COR-L47 (cell line): ENCODE data around the gene ST8SIA1.

ENCODE experiments used
- DNase-seq: peaks from one replicate; lab custom pipeline; 2025; lab: John Stamatoyannopoulos, UW

ST8SIA1 gene

DNA sequence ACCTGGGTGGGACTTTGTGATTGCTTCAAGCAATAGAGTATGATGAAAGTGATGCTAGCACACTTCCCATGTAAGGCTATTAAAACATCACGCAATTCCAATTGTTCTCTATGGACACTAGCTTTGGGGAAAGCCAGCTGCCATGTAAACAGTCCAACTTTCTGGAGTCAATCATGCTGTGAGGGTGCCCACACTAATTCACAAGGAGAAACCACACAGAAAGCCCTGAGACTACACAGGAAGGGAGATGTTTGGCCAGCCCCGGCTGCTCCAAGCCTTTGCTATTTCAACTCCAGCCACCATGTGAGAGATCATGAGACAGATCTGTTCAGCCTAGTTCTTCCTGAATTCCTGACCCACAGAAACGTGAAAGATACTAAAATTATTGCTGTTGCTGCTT, 96.3 kb downstream of the ST8SIA1 start:
- DNase-seq, result no peak

DNA sequence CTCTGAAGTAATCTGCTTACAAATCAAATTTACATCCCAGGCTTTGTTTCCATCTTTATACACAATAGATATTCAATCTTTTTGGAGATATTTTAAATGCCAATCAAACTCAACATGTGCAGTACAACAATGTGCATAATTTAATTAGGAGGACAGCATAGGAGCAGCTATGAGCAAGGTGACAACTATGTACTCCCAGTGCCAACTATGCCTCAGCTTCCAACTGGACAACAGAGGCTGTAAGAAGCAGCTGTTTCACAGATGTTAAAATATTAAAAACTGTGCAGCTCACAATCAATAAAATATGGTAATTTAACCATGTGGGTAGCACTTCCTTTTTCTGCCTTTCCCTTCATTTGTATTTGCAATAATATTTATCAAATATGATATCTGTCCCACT, 99.9 kb downstream of the ST8SIA1 start:
- DNase-seq, result no peak

DNA sequence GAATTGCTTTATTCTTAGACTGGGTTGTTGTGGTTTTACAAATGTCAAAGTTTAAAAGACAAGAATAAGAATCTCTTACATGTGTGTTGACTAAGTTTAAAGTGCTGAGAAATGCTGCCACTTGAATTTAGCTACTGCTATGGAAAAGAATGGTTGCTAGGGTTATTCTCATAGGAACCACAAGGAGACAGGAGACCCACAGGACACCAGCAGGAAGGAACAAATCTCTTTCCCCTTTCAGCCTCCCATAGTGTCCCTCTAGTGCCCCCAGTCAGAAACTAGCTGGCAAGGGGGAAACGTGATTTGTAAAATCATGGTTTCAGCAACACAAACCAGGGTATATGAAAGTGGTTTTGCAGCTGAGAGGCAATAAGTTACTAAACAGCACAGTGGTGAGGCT, 102.7 kb downstream of the ST8SIA1 start:
- no peak for DNase-seq

DNA sequence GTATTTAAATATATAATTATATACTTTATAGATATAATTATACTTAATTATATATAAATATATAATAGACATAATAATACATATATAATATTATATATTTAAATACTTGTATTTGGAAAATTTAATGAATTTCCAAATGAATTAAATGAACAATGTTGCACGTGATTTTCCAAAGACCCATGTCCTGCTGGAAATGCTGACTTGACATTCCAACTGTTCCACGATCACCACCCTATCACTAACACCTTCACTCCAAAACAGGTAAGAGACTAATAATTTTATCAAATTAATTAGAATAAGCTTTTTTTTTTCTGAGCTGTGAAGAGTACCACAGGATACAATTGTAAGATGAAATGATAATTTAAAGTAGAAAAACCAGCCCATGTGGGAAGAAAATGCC, 103.4 kb downstream of the ST8SIA1 start:
- no peak for DNase-seq

DNA sequence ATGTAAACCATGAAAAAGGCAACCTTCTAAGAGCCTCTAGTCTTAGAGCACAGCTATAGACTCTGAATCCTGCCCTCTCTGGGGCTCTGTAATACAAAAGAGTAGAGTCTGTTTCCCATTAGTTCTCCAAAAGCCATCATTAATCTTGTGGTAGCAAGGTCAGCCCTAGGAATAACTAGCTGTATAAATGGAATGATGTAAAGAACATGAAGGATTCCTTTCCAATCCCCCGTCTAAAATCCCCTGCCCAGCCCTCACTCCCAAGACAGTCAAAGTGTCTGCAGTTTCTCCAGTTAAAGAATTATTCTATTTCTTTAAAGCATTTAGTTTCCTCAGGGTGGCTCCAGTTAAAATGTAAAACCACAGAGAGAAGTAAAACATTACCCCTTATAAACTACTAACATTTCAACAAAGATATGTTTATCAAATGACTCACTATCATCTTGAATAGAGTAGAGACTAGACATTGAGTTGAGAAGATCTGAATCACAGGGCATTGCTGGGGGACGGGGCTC, 104.2 kb downstream of the ST8SIA1 start:
- DNase-seq, result no peak

DNA sequence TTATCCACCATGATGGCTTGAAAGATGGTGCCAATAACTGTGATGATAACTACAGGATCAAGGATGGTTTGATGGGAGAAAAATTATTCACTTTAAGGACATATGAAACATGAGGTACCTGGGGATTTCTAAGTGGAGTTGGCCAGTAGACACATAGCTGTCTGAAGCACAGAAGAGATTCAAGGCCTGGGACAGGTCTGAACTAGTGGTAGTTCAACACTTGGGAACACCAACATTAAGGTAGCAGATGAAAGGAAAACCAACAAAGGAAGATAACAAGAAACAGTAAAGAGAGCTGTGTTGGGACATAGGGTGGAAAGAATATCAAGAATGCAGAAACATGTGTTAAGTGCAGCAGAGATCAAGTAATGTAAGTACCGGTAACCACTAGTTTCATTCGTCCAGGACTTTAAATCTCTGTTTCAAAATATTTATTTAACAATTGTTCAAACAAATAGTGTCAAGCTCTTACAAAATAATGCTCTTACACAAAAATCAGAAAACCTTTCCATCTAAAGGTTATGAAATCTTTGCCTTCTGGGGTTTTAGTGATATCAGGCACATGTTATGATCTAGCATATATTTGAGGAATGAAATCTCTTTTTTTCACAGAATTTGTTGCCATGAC, 104.7 kb downstream of the ST8SIA1 start:
- DNase-seq, result no peak

DNA sequence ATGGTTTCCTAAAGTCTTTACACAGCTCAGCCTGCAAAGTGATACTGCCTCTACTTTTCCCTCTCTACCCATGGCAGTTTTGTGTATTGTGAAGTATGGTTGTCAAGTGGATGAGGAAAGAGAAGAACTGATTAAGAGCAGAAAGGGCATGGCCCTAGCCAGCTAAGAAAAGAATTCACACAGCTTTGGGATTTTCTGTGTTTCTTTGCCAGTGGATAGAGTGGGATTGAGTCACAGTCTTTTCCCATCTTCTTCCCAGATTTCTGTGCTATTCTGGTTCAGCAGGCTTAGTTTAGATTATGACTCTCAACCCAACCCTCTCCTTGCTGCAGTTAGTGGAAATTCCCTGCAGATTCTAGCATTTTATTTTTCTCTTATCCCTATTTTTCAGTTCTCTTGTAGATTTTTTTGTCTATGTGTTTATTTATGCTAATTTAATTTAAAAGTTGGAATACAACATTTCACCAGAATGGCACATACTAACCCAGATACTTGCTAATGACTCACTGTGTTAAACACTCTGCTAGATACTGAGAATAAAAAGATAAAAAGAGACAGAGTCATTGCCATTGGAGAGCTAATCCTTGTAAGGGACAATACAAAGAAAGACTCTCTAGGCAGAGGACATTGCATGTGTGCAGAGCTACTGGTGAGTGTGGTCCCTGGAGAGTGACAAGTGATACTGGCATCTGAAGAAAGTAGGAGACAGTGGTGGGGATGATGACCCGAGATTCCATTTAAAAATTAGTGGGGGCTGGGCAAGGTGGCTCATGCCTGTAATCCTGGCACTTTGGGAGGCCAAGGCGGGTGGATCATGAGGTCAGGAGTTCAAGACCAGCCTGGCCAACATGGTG, 106.3 kb downstream of the ST8SIA1 start:
- no peak for DNase-seq

DNA sequence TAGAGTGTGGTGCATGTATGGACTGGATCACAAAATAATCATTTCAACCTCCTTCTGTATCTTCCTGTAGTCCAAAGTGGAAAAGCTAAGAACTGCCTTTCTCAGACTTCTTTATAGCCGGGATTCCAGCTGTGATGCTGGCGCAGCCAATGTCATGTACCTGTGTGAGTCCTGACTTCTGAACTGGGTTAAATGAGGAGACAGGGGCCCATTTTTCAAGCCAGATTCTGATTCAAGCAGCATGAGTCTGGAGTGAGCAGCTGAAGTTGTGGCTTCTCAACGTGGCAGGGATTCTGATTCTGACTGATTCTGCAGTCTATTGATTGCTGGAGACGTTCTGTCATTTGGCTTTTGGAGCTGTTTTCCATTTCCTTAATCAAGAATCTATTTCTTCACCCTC, 111.2 kb downstream of the ST8SIA1 start:
- DNase-seq, result no peak

DNA sequence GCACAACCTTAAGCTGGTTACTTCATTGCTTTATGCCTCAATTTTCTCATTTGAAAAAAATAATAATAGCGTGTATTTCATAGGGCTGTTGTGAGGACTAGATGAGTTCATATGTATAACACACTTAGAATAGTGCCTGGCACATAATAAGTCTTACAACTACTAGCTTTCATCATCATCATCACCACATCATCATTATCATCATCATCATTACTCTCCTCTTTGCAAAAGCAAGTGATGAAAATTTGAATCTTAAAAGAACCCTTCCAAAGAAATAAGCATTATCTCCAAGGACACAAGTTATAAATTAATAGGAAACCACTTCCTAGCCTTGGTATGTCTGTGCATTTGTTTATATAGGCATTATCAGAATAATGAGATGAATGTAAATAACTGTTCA, 117.0 kb downstream of the ST8SIA1 start:
- DNase-seq, result no peak

DNA sequence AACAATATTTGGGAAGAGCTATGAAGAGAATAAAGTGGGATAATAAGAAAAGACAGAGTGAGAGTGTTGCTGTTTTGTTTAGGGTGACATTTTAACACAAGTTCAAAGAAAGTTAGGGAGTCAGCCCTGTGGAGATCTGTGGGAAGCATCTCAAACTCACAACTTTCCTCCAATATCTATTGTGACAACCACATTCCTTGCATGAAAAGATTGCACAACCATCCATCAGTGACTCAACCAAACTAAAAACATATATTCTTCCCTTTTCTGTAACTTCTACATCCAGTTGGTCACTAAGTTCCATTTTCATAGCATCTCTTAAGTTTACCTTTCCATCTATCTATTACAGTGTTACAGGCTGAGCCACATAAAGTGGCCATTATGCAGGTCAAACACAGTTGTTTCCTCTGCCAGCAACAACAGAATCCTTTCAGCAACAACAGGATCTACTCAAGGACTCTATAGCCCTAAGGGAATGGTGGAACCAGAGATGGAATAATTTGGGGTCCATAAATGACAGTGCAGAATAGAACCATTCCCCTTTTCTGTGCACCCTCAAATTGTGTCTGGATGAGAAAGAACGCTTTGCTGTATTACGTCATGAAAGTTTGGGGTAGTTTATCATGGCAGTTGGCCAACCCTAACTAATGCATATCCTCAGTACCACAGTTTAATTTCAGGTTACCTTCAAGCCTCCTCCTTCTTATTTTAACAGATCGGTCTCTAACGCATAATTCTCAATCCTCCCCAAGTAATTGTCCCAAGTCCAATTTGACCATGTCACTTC, 118.8 kb downstream of the ST8SIA1 start:
- DNase-seq, result no peak

DNA sequence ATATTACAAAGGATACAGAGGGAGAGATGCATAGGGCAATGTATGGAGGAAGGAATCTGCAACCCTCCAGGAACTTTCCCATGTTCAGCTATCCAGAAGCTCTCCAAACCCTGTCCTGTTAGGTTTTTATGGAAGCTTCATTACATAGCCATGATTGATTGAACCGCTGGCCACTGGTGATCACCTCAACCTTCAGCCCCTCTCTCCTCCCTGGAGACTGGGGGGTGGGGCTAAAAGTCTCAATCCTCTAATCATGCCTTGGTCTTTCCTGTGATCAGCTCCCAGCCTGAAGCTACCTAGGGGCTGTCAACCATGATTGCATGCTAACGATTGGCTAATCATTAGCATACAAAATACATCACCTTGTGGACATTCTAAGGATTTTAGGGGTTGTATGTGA, 123.4 kb downstream of the ST8SIA1 start:
- DNase-seq, result no peak

DNA sequence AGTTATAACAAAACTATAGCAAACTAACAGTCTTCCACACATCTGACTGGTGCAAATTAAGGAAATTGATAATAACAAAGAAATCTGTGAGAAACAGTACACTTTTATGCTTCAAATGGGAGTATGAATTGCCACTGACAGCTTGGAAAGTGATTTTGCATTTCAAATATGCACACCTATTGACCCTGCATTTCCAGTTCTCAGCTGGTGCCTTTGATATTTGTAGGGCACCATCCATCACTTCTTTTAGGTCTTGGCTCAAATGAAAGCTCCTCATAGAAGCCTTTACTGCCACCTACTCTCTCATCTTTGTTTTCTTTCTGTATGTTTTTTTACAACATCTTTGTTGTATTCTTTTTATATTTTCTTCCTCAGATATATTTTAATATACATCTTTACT, 125.1 kb downstream of the ST8SIA1 start:
- no peak for DNase-seq

DNA sequence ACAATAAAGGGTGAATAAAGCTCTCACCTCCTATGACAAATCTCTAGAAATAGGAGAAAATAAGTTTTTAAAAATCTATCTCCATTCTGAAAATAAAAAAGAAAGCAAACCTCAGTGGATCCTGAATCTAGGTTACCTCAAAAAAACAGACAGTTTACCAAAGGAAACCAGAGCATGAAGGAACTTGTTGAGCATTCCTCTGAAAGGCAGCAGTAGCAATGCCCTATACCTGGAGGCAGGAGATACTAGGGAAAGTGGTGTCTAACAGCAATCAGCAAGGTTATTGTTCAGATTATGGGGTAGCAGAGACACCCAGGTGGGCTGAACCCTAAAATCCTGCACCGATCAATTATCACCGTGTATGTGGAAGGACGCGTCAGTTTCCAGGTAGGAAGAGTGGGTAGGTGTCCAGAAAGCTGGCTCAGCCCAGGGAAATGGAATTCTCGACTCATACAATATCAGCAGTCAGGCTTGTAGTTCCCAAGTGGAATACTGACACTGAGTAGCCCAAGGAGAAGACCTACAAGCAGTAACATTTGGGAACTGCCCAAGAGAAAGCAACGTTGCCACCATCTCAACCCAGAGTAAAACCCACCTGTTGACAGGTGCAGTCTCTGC, 128.3 kb downstream of the ST8SIA1 start:
- DNase-seq, result no peak

DNA sequence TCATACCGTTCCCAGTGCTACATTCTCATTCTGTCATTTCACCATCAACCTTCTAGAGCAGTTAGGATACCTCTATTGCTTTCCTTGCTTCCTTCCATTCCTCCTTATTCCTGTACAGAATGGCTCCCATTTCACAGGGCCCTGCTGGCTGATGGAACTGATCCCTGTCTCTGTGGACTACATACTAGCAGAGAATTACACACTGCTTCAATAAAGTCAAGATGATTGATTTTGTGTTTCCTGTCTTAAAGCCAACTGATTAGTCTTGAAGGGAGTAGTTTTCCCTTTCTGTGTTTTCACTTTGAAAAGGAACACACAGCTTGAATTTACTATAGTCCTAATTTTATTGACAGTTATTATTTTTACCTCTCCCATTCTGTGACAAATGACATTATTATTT, 130.1 kb downstream of the ST8SIA1 start:
- no peak for DNase-seq

DNA sequence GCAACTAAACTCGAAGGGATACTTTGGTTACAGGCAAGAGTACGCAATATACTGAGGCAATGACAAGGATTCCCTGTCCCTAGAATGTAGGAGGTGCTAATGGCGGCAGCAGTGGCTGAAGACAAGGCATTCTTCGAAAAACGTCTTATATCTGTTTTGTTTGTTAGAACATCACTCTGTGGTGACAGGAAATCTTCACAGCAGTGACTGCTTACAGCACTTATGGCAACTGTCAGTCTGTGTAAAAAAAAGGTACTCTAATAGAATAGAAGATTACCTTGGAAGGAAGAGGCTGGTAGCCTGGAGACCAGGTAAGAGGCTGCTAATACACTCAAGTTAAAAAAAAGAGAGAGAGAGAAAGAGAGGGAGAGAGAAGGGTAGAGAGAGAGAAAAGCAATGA, 131.7 kb downstream of the ST8SIA1 start:
- no peak for DNase-seq

DNA sequence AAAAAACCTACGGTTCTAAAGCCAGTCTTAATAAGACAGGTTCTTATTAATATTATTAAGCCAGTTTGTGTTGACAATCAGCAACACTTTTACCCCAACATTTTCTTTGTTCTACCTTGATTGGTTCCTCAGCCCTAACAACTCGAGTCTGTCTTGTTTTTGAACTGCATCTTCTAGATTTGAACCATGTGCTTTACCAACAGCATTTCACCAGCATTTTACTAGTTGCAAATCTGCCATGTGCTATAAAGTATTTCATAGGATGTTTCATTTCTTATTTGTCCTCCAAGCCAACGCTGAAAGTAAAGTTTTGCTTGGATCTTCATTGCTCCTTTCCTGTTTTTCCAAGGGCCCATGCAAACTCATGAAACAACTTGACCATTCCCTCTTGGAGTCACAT, 133.4 kb downstream of the ST8SIA1 start:
- DNase-seq, result no peak

DNA sequence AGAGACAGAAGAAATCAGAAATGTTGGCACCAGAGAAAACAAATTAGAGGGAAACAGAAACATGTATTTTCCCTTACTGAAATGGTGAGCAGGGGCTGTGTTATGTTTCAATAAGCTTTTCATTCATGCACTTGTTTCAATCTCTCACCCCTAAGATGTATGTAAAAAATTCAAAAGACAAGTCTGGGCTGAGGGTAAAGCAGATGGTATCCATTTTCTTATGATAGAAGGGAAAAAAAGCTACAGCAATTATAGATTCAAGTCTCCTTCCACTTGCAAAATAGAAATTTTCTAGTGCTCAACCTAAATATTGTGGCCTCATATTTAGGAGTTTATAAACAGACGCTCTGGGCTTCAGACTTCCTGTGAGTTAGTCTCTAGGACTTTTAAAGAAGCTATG, 138.3 kb downstream of the ST8SIA1 start:
- DNase-seq, result no peak

DNA sequence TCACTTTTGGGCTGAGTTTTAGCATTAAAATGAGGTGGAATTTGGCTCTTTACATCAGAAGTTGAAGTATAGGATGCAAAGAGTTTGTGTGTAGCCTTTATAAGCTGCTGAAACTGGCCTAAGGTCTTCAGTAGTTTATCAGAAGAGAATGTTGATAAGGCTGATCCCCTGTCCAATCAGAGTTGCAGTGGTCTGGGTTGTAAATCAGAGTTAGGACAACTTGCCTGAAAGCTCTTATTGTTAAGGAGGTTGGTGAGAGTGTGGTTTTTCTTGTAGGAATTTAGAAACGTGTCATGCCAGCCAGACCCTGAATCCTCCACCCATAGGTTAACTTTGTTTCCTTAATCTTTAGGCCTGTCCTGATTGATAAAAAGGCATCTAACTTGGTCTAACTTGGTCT, 143.5 kb downstream of the ST8SIA1 start:
- no peak for DNase-seq

DNA sequence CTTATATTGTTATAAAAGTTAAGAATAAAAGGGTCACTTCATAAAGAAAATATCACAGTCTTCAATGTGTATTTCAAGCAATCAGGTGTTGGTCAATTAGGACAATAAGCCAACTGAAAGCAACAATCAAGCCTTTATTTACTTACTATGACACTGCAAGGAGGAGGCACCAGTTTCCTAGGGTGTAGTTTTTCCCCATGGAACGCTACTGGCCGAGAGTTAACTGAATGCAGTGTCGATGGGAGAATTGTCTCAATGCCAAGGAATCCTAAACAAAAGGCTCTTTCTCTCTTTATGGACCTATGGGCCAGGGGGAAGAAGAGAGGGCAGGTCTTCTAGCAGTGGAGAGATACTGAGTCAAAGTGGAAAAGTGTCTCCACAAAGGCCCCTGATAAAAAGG, 146.1 kb downstream of the ST8SIA1 start:
- DNase-seq, result no peak

DNA sequence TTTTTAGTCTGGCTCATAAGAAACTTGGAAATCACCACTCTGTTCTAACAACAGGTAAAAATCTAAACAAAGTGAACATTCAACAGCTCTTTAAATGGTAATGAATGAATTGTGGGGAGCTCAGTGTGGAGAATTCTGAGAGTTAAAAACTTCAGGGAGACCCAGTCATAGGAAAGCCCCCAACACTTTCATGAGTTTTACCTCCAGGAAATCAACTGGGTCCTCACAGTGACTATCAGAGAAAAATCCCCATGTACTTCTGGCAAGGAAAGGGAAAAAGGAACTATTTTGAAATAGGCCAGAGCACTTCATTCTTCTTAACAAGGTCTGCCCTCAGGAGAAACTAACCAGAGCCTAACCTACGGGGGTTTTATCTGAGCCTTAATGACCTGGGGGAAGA, 153.8 kb downstream of the ST8SIA1 start:
- DNase-seq, result no peak

DNA sequence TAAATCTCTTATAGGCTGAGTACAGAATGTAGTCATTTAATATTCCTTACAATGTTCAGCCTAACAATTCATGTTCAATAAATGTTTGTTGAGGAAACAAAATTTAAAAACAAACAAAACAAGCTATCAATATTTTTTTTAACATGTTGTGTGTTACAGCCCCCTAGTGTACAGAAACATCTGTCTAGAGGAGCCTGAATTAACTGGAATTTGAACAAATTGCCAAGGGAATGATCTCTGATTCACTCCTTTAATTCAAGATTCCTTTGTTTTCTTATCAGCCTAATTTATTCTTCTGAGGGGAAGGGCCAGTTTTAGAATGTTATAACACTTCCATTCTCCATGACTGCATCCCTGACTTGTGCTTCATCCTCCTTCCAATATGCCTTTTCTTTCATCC, 161.3 kb downstream of the ST8SIA1 start:
- DNase-seq, result no peak

DNA sequence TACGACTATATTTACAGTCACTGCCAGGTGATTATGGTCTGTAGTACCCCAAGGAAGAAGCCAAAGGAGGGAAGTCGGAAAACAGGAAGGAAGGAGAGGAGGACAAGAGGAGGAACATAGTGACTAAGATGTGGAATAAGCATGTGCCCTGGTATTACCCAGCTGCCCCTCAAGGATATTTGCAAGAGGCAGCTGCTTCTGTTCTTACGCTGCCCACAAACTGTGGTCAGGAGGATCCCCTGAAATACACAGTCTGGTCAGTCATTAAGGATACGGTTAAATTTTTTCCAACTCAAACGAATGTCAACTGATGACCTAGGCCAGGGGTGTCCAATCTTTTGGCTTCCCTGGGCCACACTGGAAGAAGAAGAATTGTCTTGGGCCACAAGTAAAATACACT, 162.0 kb downstream of the ST8SIA1 start:
- DNase-seq, result no peak
